ENCODE data around the gene ZNF555.

- no peak for TF ChIP-seq POLR2A (IDR thresholded peaks at IDR 0.05; ENCODE audit: low read depth)
- no peak for TF ChIP-seq CTCF (IDR thresholded peaks at IDR 0.05)
- TF ChIP-seq EP300 (IDR thresholded peaks at IDR 0.05) = no peak
Measured at GRCh38 chr19:2837430-2837829, 3.8 kb upstream of the ZNF555 start.

Data from esophagus muscularis mucosa (tissue), 4 donors.